SH-SY5Y (cell line): ENCODE data around the gene SMIM44.

Experiments
- GATA2 ChIP-seq: IDR thresholded peaks from 2 replicates; pipeline ENCODE4 v1.6.1; 2011; ENCODE audit warnings: mild to moderate bottlenecking, low read depth, low read length
- GATA3 ChIP-seq: IDR thresholded peaks from 2 replicates; pipeline ENCODE4 v1.6.1; 2011; ENCODE audit warnings: low read depth, mild to moderate bottlenecking, low read length, moderate library complexity

The SMIM44 gene

GRCh38 chr19:3496392-3497273, 13.4 kb upstream of the SMIM44 start:
- no peak for TF ChIP-seq GATA3
- TF ChIP-seq GATA2 = no peak

DNA sequence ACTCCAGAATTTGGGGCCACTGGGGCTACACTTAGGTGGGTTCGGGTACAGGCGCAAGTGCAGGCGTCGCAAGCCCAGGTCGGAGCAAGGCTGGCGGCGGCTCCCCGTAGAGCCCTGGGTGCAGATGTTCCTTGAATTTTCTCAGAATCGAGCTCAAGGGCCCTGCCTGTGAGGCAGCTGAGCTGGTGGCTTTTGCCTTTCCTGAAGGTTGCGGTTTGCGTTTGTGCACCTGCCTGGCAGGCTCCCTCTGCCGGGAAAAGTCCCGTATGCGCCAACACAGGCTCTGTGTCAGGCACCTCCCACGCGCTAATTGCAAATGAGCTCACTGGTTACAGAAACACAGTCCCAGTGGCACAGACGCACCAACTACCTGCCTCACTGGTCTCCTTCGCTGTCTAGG, 11.3 kb upstream of the SMIM44 start:
- TF ChIP-seq GATA3 = no peak
- TF ChIP-seq GATA2 = no peak

- TF ChIP-seq GATA3 (no peak), GATA2 (no peak)
Measured at GRCh38 chr19:3494051-3494450, 10.8 kb upstream of the SMIM44 start.

DNA sequence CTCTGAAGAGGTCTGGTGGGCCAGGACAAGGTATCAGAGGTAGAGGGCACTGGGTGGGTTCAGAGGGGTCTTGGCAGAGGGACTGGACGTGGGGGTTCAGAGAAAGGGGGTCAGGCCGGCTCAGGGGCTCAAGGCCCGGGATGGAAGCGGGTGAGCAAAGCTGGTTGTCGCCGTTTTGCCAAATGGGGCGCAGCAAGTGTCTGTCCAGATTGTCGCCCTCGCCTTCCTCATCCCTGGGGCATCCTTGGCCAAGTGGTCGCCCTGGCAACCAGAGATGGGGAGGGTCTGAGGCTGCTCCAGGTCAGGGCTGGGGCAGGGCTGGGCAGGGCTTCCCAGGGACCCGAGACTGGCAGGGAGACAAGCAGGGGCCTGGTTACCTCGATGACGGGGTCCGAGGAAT, 10.4 kb upstream of the SMIM44 start:
- TF ChIP-seq GATA2 (no peak), GATA3 (no peak)

DNA sequence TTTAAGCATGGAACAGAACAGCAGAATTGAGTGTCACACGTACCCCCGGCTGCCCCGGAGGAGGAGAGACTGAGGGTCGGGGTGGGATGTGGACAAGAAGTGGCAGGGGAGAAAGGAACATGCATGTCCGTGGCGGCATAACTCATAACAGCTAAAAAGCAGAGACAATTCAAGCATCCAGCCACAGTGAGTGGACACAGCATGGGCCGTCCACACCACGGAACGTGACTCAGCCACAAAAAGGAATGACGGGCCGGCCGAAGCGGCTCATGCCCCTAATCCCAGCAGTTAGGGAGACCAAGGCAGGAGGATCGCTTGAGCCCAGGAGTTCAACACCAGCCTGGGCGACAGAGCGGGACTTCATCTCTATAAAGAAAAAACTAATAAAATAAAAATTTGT, 9.7 kb upstream of the SMIM44 start:
- TF ChIP-seq GATA3 (no peak), GATA2 (no peak)

DNA sequence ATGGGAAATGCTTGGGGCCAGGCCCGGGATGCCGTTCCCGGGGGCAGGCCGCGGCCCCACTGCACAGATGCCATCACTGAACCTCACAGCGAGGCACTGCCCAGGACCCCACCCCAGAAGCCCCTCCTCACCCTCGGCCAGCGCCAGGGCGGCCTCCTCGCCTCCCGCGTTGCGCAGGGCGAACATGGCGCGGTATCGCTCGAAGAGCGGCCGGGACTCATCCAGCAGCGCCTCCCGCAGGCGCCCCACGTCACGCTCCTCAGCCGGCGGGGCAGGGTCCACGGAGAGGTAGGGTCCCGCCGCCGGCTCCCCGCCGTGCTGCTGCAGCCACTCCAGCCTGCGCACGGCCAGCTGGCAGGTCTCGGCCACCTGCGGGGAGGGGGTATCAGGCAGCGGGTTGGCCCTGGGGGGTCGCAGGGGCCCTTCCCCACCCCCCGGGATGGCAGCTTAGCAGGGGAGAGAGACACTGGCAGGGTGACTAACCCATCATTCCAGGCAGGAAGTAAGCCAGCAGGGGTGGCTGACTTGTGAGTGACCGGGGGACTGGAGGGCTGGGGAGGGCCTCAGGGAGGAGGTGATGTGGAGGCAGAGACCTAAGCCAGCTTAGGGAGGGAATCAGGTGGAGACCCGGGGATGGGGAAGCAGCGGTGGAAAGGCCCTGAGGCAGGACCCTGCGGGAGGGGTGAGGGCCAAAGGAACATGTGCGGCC, 9.0 kb upstream of the SMIM44 start:
- TF ChIP-seq GATA3 (no peak), GATA2 (no peak)

- TF ChIP-seq GATA3 (no peak), GATA2 (no peak)
Measured at GRCh38 chr19:3491396-3492119, 8.3 kb upstream of the SMIM44 start.

- TF ChIP-seq GATA2 (no peak), GATA3 (no peak)
Measured at GRCh38 chr19:3482507-3483225, 575 bp downstream of the SMIM44 start.

GRCh38 chr19:3481241-3482090, 1.8 kb downstream of the SMIM44 start:
- no peak for TF ChIP-seq GATA2
- no peak for TF ChIP-seq GATA3

- no peak for TF ChIP-seq GATA2
Measured at GRCh38 chr19:3480383-3481091, 2.7 kb downstream of the SMIM44 start, which contains the start of gene SMIM24. Gene SMIM24, minus strand, starts transcription at chr19:3480525. Its CDS starts 62 bp downstream, at chr19:3480463.

DNA sequence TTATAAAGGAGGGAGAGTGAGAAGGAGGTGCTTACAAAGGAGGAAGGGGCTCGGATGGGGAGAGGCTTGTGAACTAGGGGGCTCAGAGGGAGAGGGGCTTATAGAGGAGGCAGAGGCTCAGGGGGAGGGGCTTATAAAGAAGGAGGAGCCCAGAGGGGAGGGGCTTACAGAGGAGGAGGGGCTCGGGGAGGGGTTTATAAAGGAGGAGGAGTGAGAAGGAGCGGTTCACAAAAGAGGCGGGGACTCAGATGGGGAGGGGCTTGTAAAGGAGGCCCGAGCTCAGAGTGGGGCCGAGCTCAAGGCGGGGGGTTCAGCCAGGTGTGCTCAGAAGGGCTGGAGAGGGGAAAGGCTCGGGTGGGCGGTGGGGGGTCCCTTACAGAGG, 3.4 kb downstream of the SMIM44 start:
- TF ChIP-seq GATA3 (no peak), GATA2 (no peak)

DNA sequence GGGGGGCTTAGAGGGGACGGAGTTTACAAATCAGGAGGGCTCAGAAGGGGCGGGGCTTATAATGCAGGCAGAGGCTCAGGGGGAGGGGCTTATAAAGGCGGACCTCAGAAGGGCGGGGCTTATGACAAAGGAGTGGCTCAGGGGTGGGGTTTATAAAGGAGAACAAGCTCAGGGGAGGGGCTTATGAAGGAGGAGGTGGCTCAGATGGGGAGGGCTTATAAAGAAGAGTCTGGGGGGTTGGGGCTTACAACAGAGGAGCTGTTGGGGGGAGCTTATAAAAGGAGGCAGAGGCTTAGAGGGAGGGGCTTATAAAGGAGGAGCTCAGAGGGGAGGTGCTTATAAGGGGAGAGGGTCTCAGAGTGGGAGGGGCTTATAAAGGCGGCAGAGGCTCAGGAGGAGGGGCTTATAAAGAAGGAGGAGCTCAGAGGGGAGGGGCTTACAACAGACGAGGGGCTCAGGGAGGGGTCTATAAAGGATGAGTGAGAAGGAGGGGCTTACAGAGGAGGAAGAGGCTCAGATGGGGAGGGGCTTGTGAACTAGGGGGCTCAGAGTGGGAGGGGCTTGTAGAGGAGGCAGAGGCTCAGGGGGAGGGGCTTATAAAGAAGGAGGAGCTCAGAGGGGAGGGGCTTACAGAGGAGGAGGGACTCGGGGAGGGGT, 3.9 kb downstream of the SMIM44 start:
- TF ChIP-seq GATA3 (no peak), GATA2 (no peak)
